Stimulated activated CD4-positive, alpha-beta T cell treated with anti-CD3 and anti-CD28 coated beads, Interleukin-15, amount 100 ng/mL, for 1 hour (primary cell): Measurements from ENCODE around the gene CNTD1.

ENCODE experiments used
- DNase-seq, 2 donors: peaks; one replicate each; pipeline ENCODE4 v3.0.0-alpha.2; 2020; ENCODE audit warnings: low read depth in 1 of 2, low spot score in 1 of 2

The CNTD1 gene

DNA sequence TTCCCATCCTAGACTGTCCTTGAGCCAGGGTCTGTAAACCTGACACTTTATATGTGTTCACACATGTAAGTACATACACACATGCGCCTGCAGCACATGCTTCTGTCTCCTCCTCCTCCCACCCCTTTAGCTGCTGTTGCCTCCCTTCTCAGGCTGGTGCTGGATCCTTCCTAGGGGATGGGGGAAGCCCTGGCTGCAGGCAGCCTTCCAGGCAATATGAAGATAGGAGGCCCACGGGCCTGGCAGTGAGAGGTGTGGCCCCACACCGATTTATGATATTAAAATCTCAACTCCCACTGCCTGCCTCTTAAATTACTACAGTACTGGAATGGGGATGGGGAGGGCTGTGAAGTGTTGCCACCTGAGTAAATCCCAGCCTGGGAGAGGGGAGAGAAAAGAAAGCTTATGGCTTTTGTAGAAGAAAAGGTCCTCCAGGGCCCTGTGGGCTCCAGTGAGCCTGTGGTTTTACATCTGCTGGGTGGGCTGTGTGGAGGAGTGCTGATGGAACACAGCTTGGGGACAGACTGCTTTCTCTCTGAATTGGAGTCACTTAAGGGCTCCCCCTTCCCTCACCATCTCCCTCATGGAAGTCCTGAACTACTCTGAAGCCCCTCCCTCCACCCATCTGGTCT is 19.2 kb upstream of the CNTD1 start:
- no peak for DNase-seq

- no peak for DNase-seq
Measured at GRCh38 chr17:42779936-42780850, 18.5 kb upstream of the CNTD1 start, which contains the start of gene WNK4. Gene WNK4, plus strand, starts transcription at chr17:42780610. Its CDS starts 89 bp downstream, at chr17:42780699.

DNA sequence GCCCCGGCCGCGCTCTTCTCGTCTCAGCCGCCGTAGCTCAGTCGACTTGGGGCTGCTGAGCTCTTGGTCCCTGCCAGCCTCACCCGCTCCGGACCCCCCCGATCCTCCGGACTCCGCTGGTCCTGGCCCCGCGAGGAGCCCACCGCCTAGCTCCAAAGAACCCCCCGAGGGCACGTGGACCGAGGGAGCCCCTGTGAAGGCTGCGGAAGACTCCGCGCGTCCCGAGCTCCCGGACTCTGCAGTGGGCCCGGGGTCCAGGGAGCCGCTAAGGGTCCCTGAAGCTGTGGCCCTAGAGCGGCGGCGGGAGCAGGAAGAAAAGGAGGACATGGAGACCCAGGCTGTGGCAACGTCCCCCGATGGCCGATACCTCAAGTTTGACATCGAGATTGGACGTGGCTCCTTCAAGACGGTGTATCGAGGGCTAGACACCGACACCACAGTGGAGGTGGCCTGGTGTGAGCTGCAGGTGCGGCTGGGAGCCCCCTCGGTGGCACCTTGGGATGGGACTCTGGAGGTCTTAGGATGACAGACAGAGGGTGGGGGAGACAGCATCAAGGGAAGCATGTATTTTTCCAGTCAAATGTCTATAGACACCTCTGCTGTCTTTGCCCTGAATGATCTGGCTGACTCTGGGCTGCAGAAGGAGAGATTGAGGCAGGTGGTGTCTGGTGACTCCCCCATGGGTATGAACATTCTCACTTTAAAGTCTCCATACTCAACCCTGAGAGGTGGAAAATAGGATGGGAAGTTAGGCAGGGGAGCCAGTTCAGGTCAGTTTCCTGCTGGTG is 17.6 kb upstream of the CNTD1 start:
- no peak for DNase-seq

GRCh38 chr17:42781639-42782165 is 17.0 kb upstream of the CNTD1 start:
- DNase-seq: no peak

DNA sequence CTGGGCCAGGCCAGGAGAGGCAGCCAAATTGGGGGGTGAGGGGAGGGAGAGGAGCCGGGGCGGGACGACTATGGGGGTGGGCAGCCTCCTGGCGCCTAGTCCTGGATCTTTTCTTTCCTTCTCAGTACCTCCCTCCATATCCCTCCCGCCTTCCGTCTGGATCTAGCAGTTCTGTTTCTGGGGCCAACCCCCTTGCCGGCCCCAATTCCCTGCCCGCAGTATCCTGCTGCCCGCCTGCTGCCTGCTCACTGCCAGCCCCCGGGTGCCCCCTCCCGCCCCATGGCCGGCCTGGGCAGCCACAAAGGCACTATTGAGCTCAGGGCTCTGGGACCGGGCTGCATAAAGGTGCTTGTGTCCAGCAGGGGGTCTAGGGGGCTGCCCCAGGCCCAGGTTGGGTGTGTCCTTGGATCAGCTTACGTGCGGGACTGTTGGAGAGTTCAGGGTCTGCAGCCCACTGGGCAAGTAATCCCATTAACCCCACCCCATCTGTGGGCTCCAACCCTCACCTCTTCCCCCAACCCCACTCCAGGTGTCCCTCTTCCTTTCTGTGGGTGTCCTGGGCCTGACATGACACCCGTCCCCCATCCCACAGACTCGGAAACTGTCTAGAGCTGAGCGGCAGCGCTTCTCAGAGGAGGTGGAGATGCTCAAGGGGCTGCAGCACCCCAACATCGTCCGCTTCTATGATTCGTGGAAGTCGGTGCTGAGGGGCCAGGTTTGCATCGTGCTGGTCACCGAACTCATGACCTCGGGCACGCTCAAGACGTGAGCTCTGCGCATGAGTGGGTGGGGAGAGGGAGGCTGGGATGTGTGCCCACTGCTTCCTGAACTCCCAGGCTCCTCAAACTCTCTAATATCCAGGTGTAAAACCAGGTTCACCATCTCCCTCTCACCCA is 16.2 kb upstream of the CNTD1 start:
- no peak for DNase-seq

- no peak for DNase-seq
Measured at GRCh38 chr17:42783062-42783790, 15.4 kb upstream of the CNTD1 start.

DNA sequence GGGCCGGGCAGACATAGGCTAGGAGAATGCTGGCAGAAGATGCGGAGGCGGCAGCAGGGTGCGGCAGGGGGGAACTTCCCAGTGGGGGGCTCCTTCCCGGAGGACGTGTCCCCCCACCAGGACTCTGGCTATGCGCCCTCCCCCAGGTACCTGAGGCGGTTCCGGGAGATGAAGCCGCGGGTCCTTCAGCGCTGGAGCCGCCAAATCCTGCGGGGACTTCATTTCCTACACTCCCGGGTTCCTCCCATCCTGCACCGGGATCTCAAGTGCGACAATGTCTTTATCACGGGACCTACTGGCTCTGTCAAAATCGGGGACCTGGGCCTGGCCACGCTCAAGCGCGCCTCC is 14.9 kb upstream of the CNTD1 start:
- no peak for DNase-seq

DNA sequence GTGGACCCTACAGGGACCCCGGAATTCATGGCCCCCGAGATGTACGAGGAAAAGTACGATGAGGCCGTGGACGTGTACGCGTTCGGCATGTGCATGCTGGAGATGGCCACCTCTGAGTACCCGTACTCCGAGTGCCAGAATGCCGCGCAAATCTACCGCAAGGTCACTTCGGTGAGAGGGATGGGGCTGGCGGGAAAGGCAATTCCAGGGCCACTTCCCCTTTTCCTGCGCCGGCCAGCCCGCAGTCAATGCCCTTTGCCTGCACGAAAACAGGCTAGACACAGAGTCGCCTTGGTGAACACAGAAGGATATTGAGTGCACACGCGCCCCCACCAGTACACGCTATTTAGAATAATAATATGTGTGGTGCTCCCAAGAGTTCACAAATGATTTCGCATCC is 14.3 kb upstream of the CNTD1 start:
- no peak for DNase-seq

DNA sequence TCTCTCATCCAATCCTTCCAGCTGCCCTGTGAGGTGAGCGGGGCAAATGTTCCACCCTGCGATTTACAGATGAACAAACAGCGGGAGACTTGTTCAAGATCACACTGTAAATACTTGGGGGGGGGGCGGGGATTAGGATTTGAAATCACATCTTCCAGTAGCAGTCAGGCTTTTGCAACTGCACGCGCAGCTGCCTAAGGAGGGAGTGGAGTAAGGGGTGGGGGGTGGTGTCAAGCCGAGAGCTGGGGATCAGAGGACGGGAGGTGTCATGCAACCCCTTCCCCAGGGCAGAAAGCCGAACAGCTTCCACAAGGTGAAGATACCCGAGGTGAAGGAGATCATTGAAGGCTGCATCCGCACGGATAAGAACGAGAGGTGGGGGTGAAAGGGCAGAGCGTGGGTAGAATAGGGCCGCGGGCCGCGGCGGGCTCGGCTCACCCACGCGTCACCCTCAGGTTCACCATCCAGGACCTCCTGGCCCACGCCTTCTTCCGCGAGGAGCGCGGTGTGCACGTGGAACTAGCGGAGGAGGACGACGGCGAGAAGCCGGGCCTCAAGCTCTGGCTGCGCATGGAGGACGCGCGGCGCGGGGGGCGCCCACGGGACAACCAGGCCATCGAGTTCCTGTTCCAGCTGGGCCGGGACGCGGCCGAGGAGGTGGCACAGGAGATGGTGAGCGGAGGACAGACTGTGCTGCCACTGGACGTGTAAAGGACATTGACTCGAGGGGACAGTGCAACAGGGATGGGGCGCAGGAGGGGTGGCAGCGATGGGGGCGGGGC is 13.7 kb upstream of the CNTD1 start:
- no peak for DNase-seq

- no peak for DNase-seq
Measured at GRCh38 chr17:42787266-42787665, 11.4 kb upstream of the CNTD1 start.

DNA sequence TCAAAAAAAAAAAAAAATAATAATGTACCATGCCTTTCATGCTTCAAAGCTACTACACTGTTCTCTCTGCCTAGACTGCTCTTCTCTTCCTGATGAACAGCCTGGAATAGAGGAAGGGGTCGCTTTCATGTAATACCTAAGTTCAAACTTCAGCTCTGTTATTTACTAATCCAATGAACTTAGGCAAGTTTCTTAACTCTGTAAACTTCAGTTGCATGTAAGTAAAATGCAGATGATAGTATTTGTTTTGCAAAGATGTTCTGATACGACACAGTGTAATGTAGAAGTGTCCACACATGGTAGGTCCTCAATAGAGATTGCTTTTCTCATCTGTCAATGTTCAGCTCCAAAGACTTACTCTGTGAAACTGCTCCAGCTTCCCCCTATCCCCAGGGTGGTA is 6.7 kb upstream of the CNTD1 start:
- no peak for DNase-seq

GRCh38 chr17:42792545-42792944 is 6.1 kb upstream of the CNTD1 start:
- DNase-seq: no peak

DNA sequence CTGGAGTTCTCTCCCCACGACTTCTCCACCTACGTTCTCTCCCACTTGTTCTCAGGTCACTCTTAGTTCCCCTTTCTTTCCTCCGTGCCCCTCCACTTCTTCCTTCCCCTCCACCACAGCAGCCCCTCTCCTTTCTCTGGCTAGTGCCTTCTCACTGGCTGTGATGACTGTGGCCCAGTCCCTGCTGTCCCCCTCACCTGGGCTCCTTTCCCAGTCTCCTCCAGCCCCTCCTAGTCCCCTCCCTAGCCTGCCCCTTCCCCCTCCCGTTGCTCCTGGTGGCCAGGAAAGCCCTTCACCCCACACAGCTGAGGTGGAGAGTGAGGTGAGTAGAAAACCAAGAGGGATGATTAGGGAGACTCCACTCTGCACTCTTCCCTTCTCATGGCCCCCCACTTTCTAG is 3.6 kb upstream of the CNTD1 start:
- no peak for DNase-seq

- no peak for DNase-seq
Measured at GRCh38 chr17:42795465-42795864, 3.2 kb upstream of the CNTD1 start.

DNA sequence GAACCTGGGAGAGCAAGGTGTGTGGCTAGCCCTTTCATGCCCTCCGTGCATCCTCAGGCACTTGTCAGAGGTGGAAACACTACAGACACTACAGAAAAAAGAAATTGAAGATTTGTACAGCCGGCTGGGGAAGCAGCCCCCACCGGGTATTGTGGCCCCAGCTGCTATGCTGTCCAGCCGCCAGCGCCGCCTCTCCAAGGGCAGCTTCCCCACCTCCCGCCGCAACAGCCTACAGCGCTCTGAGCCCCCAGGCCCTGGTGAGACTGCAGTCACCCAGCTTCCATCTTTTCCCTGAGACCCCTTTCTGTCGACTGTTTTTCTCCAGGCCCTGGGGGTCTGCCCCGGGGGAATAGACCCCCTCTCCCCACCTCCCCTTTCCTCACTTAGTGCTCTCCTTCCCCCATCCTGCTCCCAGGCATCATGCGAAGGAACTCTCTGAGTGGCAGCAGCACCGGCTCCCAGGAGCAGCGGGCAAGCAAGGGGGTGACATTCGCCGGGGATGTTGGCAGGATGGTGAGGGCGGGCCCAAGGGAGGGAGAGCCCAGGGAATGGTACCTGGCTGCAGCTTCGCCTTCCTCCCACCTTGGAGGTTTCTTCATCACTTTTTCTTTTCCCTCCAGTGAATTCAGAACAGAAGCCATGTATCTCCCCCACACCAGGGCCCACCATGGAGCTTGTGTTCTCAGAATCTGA is 2.4 kb upstream of the CNTD1 start:
- DNase-seq: no peak

- no peak for DNase-seq
Measured at GRCh38 chr17:42797067-42798007, 1.3 kb upstream of the CNTD1 start.

- no peak for DNase-seq
Measured at GRCh38 chr17:42798011-42798382, 664 bp upstream of the CNTD1 start.
